Loucy (cell line): ENCODE results near the gene RBM17.

Experiments used
- H2AFZ ChIP-seq: fragments of 200-600 bp; sonication (generic); 2 replicates; pipeline ENCODE4 v1.6.0; 2016; ENCODE audit warnings: antibody characterized with exemption, mild to moderate bottlenecking, low read length, moderate library complexity
- H3F3A ChIP-seq: fragments of 200-600 bp; 2 replicates; pipeline ENCODE4 v1.6.0; 2016; ENCODE audit warnings: antibody characterized with exemption, low read depth, mild to moderate bottlenecking
- H3K27me3 ChIP-seq: fragments of 200-600 bp; sonication (generic); 2 replicates; pipeline ENCODE4 v1.6.1; 2014; ENCODE audit warnings: low read length, mild to moderate bottlenecking; ENCODE audit not compliant: insufficient read depth, poor library complexity, severe bottlenecking
- H3K36me3 ChIP-seq: fragments of 200-600 bp; sonication (generic); 2 replicates; pipeline ENCODE4 v1.6.1; 2016; ENCODE audit warnings: low read length; ENCODE audit not compliant: insufficient read depth
- H3K4me1 ChIP-seq: fragments of 200-600 bp; sonication (generic); 2 replicates; pipeline ENCODE4 v1.5.1; 2014; ENCODE audit warnings: low read length, mild to moderate bottlenecking; ENCODE audit not compliant: insufficient read depth, poor library complexity, severe bottlenecking
- H3K4me2 ChIP-seq: fragments of 200-600 bp; sonication (generic); 2 replicates; pipeline ENCODE4 v1.6.0; 2014; ENCODE audit warnings: antibody characterized with exemption, low read length, low read depth, mild to moderate bottlenecking; ENCODE audit not compliant: poor library complexity, severe bottlenecking
- H3K4me3 ChIP-seq: fragments of 200-600 bp; sonication (generic); 2 replicates; pipeline ENCODE4 v1.5.1; 2014; ENCODE audit warnings: low read length, mild to moderate bottlenecking, mixed read lengths; ENCODE audit not compliant: poor library complexity, severe bottlenecking
- H3K79me2 ChIP-seq: fragments of 200-600 bp; sonication (generic); 2 replicates; pipeline ENCODE4 v1.6.1; 2014; ENCODE audit warnings: low read length; ENCODE audit not compliant: insufficient read depth
- H3K9ac ChIP-seq: fragments of 200-600 bp; sonication (generic); 2 replicates; pipeline ENCODE4 v1.6.0; 2014; ENCODE audit warnings: mild to moderate bottlenecking, low read depth, low read length, moderate library complexity; ENCODE audit not compliant: poor library complexity, severe bottlenecking
- H3K9me2 ChIP-seq: fragments of 200-600 bp; sonication (generic); replicated peaks from 2 replicates; pipeline ENCODE4 v1.6.1; 2016; ENCODE audit warnings: low read depth, low read length, mixed read lengths
- H3K9me3 ChIP-seq: fragments of 200-600 bp; sonication (generic); 2 replicates; pipeline ENCODE4 v1.6.1; 2014; ENCODE audit warnings: mild to moderate bottlenecking, antibody characterized with exemption, low read length, low read depth; ENCODE audit not compliant: insufficient read depth
- H4K20me1 ChIP-seq: fragments of 200-600 bp; sonication (generic); 2 replicates; pipeline ENCODE4 v1.6.0; 2014; ENCODE audit warnings: antibody characterized with exemption, low read length, mild to moderate bottlenecking; ENCODE audit not compliant: insufficient read depth, poor library complexity, severe bottlenecking
- CTCF ChIP-seq: fragments of 200-600 bp; sonication (generic); conservative IDR thresholded peaks from 2 replicates; pipeline ENCODE4 v1.5.1; 2014; ENCODE audit warnings: mild to moderate bottlenecking, antibody characterized with exemption, low read length
- EZH2phosphoT487 ChIP-seq: fragments of 200-600 bp; IDR thresholded peaks from 2 replicates; pipeline ENCODE4 v1.6.1; 2018; ENCODE audit warnings: antibody characterized with exemption, mild to moderate bottlenecking, moderate library complexity, borderline replicate concordance

Gene RBM17

GRCh38 chr10:6128591-6129251 lies 39.9 kb downstream of the RBM17 start:
- Histone ChIP-seq H3K36me3 (no peaks in the 10 kb centered on the region), H4K20me1 (no peaks in the 10 kb centered on the region), H3K27me3 (no peaks in the 10 kb centered on the region), H3K4me2 (no peak overlapping the region), H3F3A (no peaks in the 10 kb centered on the region), H3K4me1 (peaks cover 5% of the 10 kb centered on the region), H3K9me3 (no peaks in the 10 kb centered on the region), H2AFZ (no peak overlapping the region), H3K9me2 (no peaks in the 10 kb centered on the region), H3K4me3 (no peak overlapping the region), H3K9ac (no peak overlapping the region), H3K79me2 (no peaks in the 10 kb centered on the region)
- TF ChIP-seq CTCF, result no peak
- TF ChIP-seq EZH2phosphoT487, result no peak

DNA sequence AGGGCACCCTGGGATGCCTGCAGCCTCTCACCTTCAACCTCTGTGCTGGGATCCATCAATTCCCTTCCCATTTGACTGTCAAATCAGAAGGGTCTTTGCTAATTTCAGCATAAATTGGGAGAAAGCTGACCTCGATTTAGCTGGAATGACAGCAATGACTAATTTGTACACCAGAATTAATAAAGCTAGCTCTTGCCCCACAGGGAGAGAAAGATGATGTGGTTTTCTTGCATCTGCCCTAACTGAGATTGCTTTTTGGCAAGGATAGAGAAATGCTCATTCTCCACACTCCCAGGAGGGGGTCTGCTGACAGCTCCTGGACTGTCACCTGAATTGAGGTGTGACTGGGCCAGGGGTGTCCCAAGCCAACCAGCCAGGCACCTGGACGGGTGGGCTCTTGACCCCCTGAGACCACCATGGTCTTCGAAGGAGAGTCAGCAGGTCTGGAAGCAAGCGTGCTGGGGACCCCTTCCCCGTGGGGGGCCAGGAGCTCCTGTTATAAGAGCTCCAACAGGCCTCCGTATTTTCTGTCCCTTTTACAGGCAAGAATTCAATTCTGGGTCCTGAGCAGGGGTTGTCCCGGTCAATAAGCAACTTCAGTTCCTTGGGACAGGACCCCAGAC lies 42.1 kb downstream of the RBM17 start:
- TF ChIP-seq EZH2phosphoT487 (no peak), CTCF (no peak)
- H3K36me3 ChIP-seq, result no peaks in the 10 kb centered on the region
- no peak overlapping the region for H3K9ac ChIP-seq
- no peak overlapping the region for H2AFZ ChIP-seq
- H4K20me1 ChIP-seq, result no peaks in the 10 kb centered on the region
- no peaks in the 10 kb centered on the region for H3K9me3 ChIP-seq
- H3F3A ChIP-seq, result no peaks in the 10 kb centered on the region
- H3K27me3 ChIP-seq, result no peaks in the 10 kb centered on the region
- H3K9me2 ChIP-seq, result no peaks in the 10 kb centered on the region
- peaks cover 5% of the 10 kb centered on the region for H3K4me1 ChIP-seq
- H3K79me2 ChIP-seq, result no peaks in the 10 kb centered on the region
- H3K4me2 ChIP-seq, result no peak overlapping the region
- no peak overlapping the region for H3K4me3 ChIP-seq

DNA sequence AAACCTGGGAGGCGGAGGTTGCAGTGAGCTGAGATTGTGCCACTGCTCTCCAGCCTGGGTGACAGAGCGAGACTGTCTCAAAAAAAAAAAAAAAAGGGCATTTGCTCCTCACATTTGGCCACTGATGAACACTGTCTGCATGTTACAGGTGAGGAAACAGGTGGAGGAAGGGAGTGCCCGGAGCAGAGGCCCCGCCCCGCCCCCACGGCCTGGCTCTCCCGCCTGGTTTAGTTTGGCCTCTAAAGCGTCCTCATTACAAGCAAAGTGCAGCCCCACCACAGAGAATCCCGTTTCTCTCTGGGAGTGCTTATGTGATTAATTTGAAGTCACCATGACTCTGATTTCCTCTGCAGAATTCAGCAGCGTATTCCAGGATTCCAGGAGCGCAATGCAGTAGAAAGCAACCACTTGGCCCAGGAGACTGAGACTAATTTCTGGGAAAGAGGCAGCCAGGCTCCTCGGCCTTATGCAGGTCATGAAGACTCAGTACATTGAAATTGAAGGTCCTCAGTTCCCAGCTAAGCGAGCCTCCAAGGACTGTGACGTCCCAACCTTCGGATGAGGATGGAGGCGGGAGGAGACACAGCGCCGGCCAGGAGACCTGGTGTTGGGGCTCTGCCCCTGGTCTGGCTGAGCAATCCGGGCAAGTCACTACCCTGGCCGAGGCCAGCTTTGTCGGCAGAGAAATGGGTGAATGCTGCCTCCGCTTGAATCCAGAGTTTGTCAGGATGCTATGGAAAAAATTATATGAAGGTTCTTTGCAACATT lies 44.7 kb downstream of the RBM17 start:
- no peak overlapping the region for H3K4me3 ChIP-seq
- H3K79me2 ChIP-seq, result no peaks in the 10 kb centered on the region
- no peak overlapping the region for H3K9ac ChIP-seq
- H3K4me1 ChIP-seq, result peaks cover 5% of the 10 kb centered on the region
- no peaks in the 10 kb centered on the region for H3K36me3 ChIP-seq
- no peaks in the 10 kb centered on the region for H4K20me1 ChIP-seq
- no peaks in the 10 kb centered on the region for H3K27me3 ChIP-seq
- H3K9me2 ChIP-seq, result no peaks in the 10 kb centered on the region
- no peak overlapping the region for H3K4me2 ChIP-seq
- TF ChIP-seq CTCF (no peak), EZH2phosphoT487 (no peak)
- H3F3A ChIP-seq, result no peaks in the 10 kb centered on the region
- no peaks in the 10 kb centered on the region for H3K9me3 ChIP-seq
- no peak overlapping the region for H2AFZ ChIP-seq
